CD4-positive, alpha-beta T cell treated with Interleukin-4 for 1 hour (primary cell): ENCODE measurements around the gene ZBTB20.

Source experiments
- DNase-seq, 2 donors: peaks; one replicate each; pipeline ENCODE4 v3.0.0-alpha.2; 2020 to 2022

The ZBTB20 gene

DNA sequence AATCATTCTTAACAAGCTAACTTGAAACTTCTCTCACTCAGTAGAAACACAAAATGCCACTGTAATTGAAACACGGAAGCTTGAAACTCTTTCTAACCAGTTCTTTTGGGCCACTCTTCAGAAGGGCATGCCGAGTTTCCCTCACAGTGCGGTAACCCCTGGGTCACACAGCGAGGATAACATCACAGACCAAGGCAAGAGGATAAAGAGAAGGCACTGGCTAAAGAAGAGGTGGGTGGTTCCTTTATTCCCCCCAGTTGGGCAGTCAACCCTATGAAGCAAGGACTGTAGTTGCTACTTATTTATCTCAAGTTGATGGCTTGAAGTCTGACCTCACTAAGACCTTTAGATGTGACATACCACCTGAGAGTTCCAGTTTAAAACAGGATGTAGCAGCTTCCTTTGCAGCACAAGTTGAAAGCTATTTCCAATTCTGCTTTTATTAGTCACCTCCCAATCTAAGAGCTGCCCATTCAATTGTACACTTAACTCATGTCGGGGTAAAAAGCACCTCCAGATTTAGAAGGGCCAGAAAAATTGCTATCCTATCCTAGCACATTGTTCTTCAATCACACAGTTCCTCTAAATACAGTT lies 580.8 kb downstream of the ZBTB20 start:
- DNase-seq: no peak

- DNase-seq: no peak
These were observed 581.9 kb downstream of the ZBTB20 start for GRCh38 chr3:114565216-114565615.

- no peak for DNase-seq
These were observed 583.4 kb downstream of the ZBTB20 start for GRCh38 chr3:114563720-114564119.

- DNase-seq: no peak
These were observed 584.5 kb downstream of the ZBTB20 start for GRCh38 chr3:114562557-114562956.

- DNase-seq: no peak
These were observed 588.8 kb downstream of the ZBTB20 start for GRCh38 chr3:114558271-114558670.

GRCh38 chr3:114557791-114558190 lies 589.3 kb downstream of the ZBTB20 start:
- DNase-seq: no peak

- DNase-seq: no peak
These were observed 590.4 kb downstream of the ZBTB20 start for GRCh38 chr3:114556657-114557213.

DNA sequence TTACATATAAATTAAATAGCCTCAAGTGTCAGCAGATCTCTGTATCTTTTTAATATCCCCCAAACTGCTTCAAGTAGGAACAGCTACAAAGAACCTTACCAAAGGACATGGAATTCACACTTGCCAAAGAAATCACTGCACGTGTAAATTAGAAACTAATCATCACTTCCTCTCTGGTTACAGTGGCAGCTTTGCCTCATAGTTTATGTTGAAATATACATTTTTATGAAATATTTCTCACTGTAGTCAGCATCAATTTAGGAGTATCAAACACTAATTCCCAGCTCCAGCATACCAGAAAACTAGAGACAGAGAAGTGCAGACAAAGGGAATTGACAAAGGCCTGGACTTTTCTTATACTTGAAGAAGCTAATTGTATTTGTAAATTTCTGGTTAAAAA lies 592.4 kb downstream of the ZBTB20 start:
- no peak for DNase-seq

- DNase-seq: no peak
These were observed 593.0 kb downstream of the ZBTB20 start for GRCh38 chr3:114553949-114554593.

DNA sequence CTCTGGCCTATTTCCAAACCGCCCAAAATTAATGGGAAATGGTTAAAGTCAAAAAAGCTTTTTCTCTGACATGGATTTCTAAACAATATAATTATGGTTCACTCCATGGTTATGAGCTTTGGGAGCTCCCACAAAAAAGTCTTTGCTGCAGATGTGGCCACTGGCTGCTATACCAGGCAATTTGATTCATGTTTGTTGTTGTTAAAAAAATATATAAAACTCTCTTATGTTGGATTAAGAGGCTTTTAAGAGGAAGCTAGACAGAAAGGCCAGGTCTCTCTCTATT lies 594.6 kb downstream of the ZBTB20 start:
- no peak for DNase-seq

GRCh38 chr3:114551770-114552526 lies 595.1 kb downstream of the ZBTB20 start:
- no peak for DNase-seq

- no peak for DNase-seq
These were observed 596.9 kb downstream of the ZBTB20 start for GRCh38 chr3:114550165-114550564.

- no peak for DNase-seq
These were observed 601.9 kb downstream of the ZBTB20 start for GRCh38 chr3:114545193-114545592.

DNA sequence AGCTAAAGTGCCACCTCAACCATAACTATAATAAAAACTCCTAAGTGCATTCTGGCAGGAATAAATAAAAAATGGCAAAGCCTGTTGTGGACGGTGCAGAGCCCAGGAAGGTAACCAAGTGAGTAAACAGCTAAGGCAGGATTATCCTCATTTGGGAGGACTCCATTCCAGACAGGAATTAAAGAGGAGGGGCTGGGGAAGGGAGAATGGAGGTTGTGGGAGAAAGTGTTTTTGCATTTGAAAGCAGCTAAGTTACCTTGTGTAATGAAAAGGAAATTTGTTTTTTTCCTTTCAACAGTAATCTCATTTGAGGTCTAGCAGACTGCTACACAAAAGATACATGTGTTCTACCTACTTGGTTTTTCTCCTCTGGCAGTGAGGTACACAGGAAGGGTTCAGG lies 604.7 kb downstream of the ZBTB20 start:
- no peak for DNase-seq

- no peak for DNase-seq
These were observed 607.6 kb downstream of the ZBTB20 start for GRCh38 chr3:114539525-114539924.

DNA sequence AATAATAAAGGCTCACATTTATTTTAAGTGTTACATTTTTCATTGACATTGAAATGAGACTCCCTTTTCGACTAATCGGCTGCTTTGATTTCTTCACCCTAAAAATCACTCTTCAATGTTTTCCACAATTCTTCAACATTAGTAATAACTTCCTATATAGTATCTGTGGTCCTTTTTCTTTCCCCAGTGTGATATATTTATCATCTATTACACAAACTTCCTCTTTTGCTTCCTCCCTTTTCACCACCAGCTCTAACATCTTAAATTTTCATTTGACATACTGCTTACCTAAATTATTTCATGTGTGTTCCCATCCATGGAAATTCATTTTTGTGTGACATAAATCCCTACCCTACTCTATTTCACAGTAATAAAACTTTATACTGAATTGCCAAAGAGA lies 608.9 kb downstream of the ZBTB20 start:
- no peak for DNase-seq

- no peak for DNase-seq
These were observed 618.6 kb downstream of the ZBTB20 start for GRCh38 chr3:114528517-114528916.

DNA sequence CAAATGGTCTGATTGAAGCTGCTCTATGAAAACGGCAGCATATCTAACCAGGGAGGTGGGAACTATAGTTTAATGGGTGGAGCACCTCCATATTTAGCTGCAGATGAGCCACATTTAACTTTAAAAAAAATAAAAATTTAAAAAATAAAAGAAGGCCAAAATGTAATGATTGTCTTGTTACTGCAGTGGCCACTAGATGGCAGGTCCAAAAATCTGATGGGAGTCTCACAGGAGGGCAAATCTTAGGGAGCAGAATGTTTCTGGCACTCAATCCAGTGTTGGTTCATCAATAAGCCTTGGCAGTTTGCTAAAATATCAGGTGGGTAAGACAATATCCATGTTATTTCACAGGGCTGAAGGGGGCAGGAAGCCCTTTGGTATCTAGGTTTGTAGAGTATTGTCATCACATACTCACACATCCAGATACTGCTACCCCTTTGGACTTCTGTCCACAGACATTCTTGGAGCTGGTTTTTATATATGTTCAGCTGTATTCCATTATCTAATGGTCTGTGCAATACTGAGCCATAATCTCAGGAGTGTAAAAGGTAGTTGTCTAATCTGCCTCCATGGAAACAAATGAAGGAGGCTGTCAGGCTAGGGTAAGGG lies 619.9 kb downstream of the ZBTB20 start:
- DNase-seq: no peak

DNA sequence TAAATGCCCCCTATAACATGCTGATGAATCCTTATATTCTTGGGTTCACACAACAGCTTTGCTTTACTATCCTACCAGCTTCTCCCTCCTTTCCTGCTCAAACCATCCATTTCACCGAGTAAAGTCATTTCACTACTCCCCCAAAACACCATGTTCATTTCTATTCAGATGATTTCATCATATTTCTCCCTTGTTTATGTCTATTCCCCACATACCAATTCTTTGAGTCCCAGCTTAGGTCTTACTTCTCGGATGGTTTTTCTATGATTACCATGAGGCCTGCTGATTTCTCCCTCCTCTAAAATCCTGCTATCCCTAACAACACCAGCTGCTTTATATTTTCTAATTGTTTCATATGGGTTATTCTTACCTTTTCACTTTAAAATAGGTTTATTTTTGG lies 621.8 kb downstream of the ZBTB20 start:
- no peak for DNase-seq

- peak in 1 of 2 donors; percentile 21 for DNase-seq
These were observed 627.7 kb downstream of the ZBTB20 start for GRCh38 chr3:114519415-114519814.

DNA sequence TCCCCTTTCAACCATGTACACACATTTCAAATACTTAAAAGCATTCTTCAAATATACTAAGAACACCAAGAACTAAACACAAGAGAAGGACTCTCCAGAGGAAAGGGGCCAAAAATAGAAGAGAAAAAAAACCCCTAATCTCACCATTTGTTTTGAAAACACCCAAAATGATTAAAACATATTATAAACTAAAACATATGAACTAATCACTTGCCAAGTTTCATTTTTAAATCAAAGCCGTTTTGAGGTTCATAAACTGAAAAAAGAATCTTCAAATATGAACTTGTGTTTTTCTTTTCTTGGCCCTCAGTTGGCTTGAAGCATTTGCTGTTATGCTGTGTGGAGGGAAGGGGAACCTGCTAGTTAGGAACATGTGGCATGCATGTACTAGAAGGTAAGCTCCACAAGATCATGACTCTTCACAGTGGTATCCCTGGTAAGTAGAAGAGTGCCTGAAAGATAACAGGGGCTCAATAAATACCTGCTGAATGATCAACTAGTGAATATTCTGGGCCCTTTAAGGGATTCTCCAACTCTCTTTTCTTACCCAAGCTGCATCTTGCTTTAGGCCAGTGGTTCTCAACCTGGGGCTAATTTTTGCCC lies 628.8 kb downstream of the ZBTB20 start:
- no peak for DNase-seq

DNA sequence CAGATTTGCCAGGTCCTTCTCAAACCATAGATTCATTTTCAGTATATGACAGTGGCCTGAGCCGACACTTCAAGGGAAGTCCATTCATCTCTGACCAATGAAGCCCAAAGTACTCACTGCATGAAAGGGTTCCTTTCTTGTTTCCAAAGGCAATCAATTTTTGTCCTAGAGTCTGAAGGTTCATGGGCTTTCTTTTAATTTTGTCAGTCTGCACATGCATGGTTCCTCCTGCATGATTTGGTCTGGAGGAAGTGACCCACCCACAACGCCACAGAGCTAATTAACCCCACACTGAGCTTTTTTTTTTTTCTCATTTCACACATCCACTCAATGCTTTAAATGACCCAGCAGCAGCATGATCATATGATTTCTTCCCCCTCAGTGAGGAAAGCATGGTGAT lies 636.9 kb downstream of the ZBTB20 start:
- no peak for DNase-seq

GRCh38 chr3:114509756-114510155 lies 637.3 kb downstream of the ZBTB20 start:
- DNase-seq: no peak
